AG09319 (cell line): ENCODE measurements around the gene SYT15.

Experiments used
- DNase-seq: peaks from one replicate; pipeline ENCODE4 v3.0.0-alpha.2; 2010; ENCODE audit warnings: low read depth; ENCODE audit errors: extremely low read depth
- TF ChIP-seq, protein P1 (sequence below): IDR thresholded peaks from 2 replicates; pipeline ENCODE4 v1.5.1; 2011; ENCODE audit warnings: low read depth, mild to moderate bottlenecking, inconsistent platforms, low read length, moderate library complexity

Gene SYT15

DNA sequence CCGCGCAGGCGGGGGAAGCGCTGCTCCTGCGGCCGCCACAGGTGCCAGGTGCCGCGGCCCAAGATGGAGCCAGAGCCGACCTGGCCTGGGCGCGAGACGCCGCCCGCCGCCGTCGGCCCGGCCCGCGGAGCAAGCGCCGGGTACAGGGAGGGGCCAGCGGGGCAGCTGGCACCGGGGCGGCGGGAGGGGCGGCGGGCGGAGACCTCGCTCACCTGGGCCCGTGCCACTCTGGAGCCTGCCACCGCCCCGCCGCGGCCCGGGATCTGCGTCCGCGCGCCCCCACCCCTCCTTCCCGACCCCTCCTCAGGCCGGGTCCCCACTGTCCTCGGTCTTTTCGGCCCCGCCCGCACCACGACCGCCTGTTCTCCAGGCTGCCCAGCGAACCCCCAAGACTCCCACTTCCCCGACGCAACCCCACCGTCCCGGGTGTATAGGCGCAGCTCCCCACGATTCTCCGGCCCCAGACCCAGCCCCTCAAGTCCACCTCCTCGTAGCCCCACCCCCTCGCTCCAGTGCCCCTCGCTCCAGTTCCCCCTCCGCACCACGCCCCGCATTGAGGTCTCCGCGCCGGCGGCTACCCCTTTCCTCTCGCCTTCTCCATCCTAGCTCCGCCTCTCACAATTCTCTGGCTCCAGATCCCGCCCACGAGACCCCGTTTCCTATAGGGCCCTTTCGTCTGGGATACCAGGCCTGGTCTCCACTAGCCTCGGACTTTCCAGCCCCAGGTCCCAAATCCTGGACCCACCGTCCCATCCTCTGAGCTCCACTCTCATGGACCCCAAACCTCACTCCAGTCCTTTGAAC, 22.2 kb upstream of the SYT15 start, which contains the start of gene GPRIN2:
GPRIN2 (minus strand) TSS at position 144 of the 804 bp plus-strand sequence. CDS start 5,922 bp downstream, outside the sequence.
- TF ChIP-seq, protein P1, sequence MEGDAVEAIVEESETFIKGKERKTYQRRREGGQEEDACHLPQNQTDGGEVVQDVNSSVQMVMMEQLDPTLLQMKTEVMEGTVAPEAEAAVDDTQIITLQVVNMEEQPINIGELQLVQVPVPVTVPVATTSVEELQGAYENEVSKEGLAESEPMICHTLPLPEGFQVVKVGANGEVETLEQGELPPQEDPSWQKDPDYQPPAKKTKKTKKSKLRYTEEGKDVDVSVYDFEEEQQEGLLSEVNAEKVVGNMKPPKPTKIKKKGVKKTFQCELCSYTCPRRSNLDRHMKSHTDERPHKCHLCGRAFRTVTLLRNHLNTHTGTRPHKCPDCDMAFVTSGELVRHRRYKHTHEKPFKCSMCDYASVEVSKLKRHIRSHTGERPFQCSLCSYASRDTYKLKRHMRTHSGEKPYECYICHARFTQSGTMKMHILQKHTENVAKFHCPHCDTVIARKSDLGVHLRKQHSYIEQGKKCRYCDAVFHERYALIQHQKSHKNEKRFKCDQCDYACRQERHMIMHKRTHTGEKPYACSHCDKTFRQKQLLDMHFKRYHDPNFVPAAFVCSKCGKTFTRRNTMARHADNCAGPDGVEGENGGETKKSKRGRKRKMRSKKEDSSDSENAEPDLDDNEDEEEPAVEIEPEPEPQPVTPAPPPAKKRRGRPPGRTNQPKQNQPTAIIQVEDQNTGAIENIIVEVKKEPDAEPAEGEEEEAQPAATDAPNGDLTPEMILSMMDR: no peak
- DNase-seq: no peak

DNA sequence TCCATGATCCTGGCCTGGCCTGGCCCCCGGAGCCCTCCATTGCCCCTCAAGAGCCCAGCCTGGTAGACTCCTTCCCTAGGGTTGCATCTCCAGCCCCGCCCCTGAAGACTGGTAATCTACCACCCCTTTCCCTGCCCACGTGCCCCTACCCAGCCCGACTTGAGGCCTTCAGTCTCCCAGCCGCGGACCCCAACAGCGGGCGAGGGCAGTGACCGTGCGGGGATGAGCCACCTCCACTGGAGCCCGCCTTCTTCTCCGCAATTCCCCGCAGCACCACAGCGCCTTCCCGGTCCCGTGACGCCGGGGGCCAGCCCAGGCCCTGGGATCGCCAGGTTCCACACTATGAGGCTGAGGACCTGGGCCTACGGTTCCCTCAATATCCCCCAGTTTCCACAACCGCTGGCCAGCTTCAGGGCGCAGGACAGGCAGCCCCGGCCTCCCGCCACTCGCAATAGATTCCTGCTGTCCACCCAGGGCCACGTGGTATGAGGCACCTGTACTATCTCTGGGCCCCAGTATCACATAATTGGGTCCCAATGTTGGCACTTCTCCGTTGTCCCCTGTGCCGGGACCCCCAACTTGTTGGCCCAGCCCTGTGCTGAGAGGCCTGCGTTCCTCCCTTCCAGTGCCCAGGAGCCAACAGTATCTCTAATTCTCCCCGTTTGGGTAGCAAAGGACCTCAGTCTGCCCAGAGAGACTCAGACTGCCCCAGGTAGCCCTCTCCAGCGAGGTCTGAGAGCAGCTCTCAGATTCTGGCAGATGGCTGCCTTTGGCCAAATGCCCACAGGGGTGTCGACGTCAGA, 21.4 kb upstream of the SYT15 start:
- DNase-seq: no peak
- TF ChIP-seq, protein P1: no peak

DNA sequence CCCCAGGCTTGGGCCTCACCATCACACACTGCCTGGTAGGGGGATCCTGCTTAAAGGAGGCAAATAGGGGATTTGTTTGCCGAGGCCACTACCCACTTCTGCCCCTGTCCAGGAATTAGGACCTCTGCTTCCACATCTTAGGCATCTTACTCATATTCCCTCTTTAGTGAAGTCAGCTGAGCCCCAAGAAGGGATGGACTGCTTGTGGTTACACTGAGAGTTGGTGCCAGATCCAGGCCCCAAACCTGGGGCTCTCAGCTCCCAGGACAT, 20.9 kb upstream of the SYT15 start:
- TF ChIP-seq, protein P1: no peak
- DNase-seq: no peak

DNA sequence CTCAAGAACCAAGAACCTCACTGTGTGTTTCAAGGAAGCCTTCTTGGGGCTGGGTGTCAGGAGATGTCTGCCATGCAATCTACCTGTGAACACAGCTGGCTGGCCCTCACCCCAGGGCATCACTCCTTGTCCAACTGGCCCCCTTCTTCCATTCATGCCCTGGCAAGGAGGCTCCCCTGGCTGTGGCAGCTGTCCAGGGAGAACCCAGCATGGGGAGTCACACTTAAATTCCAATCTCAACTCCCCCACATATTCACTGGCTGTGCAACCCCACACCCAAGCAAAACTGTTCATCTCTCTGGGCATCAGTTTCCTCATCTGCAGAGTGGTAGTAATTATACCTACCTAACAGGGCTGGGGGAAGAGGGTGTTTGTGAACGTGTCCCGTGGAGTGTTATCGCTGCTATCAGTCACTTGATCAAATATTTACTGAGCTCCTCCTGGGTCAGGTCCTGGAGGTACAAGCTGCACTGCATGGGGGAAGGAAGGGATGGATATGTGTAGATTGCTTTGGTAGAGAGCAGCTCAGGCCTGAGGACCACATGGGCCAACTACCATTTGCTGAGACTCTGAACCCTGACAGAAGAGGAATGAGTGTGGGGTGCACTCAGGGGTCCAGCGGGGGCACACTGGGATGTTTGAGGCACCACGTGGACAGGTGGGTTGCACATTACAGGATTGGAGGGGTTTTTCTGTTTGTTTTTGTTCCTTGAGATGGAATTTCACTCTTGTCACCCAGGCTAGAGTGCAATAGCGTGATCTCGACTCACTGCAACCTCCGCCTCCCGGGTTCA, 20.3 kb upstream of the SYT15 start:
- TF ChIP-seq, protein P1: no peak

DNA sequence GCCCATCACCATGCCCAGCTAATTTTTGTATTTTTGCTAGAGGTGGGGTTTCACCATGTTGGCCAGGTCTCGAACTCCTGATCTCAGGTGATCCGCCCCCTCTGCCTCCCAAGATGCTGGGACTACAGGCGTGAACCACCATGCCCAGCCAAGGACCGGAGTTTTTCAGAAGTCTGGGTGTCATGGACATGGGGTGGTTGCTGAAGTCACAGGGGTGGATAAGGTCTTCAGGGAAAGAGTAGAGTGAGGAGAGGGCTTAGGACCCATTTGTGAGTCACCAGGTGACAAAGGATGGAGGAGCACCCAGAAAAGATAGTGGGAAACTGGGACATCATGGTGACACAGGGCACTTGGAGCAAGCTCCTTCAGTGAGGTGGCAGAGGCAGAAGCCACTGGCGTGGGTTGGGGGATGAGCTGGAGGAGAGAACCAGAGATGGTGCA, 19.7 kb upstream of the SYT15 start:
- TF ChIP-seq, protein P1: no peak
- DNase-seq: no peak

More for the DNA sequence above, 20.3 kb upstream of the SYT15 start:
- DNase-seq: no peak

DNA sequence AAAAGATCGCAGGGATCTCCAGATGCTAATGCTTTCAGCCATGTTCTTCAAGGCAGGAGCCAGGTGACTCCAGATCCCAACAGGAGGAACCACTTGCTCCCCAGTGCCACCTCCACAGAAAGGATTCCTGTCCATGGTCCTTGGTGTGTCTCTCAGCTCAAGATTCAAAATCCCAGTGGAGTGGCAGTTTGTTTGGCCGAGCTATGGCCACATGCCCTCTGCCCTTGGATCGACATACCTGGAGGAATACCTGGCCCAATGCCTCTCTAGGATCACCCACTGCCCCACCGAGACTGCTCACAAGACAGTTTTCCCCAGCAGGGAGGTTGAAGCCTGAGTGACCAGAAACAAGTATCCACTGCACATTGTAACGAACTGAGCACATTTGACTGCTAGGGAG, 18.5 kb upstream of the SYT15 start:
- TF ChIP-seq, protein P1: no peak
- no peak for DNase-seq

DNA sequence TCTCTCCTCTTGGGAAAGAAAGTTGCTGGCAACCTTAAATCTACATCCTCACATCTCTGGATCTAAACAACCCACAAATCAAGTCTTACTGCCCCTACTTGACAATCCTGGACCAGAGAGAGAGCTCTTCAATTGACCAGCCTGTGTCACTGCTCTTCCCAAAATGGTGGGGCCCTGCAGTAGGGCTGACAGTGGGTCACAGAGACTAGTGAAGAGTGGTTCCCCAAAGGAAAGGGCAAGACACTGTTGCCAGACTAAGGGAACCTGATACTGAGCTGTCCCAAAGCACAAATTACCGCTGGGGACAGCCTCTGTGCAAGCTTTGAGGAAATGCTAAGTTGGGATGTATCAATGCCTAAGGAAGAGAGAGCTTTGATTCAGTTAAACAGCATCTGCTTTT, 18.0 kb upstream of the SYT15 start:
- TF ChIP-seq, protein P1: no peak
- no peak for DNase-seq
